ENCODE measurements around the gene HDGFL2. TPM values are rescaled to one million over a fixed set of nuclear protein-coding genes. Genes with fewer than 3 reads are reported as not detected.

Gene HDGFL2
- total RNA-seq, 1 experiment from 2014 or later = 108 TPM

DNA sequence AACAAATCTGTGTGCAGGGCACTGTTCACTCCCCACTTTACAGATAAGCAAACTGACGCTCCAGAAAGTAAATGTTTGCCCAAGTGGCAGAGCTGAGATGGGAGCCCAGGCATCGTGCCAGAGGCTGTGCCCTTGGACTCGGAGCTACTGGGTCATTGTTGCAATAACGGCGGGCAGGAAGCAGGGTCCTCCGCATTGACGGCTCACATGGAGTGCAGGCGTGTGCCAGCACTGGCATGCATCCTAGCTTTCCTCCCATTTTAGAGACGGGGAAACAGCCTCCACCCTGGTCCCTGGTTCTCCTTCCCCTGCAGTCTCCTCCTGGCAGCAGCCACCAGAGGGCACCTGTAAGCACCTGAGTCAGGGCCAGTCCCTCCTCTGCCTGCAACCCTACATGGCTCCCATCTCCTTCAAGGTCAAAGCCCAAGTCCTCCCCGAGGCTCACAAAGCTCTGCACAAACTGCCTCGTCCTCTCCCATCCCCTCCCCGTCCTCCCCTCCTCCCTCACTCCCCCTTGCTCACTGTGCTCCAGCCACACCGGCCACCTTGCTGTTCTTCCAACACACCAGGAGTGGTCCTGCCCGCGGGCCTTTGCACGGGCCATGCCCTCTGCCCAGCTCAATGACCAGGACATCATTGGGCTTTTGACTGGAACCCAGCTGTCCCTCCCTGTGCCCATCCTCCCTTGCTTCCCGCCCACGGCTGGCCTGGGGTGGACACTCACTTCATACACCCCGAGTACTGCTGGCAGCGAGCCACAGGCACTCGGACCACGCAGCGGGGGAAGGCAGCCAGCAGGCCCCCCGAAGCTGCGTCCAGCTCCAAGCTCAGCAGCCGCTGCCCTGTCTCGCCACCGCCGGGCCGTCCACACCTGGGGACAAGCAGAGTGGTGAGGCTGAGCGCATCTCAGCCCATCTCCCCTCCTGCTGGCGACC lies 75.5 kb downstream of the HDGFL2 start:
- H3K79me2 ChIP-seq (ENCODE audit: insufficient read depth, low read length) = no peaks in the 10 kb centered on the region
- no peaks in the 10 kb centered on the region for H3K9me3 Mint-ChIP-seq
- H3K9ac ChIP-seq (ENCODE audit: extremely low read depth, insufficient read length, low read length) = no peak overlapping the region
- H2AK5ac ChIP-seq (ENCODE audit: insufficient read length, low read length) = no peak overlapping the region
- no peak overlapping the region for H2BK20ac ChIP-seq (ENCODE audit: low read depth, low read length, poor library complexity, severe bottlenecking)
- peaks cover 3% of the 10 kb centered on the region for H4K20me1 ChIP-seq (ENCODE audit: control insufficient read depth, insufficient read depth, insufficient read length)
- WGBS (ENCODE audit: extremely low coverage, insufficient read length, low lambda C conversion rate) = no CpG with 5 or more reads among the region's 32 CpGs
- no peak overlapping the region for H3K14ac ChIP-seq (ENCODE audit: insufficient read depth, low read length)
- H3K4me3 Mint-ChIP-seq = no peak overlapping the region
- no peaks in the 10 kb centered on the region for H3K9me3 ChIP-seq (ENCODE audit: control insufficient read depth, low read depth, low read length)
- H2AFZ ChIP-seq (ENCODE audit: low read length) = no peak overlapping the region
- H2BK120ac ChIP-seq (ENCODE audit: low read depth, low read length, poor library complexity, severe bottlenecking) = no peak overlapping the region
- H3K23ac ChIP-seq (ENCODE audit: insufficient read length, low read depth, low read length) = no peak overlapping the region
- no peak overlapping the region for H4K5ac ChIP-seq (ENCODE audit: insufficient read length, low read depth, low read length)
- no peak overlapping the region for H3K4me2 ChIP-seq (ENCODE audit: insufficient read depth, insufficient read length, low read length)
- H3K27ac Mint-ChIP-seq = peak overlapping the region in 1 of 3 experiments; percentile 52; a peak in 1 of 7 replicates
- no peak overlapping the region for H3K56ac ChIP-seq (ENCODE audit: insufficient read length, low read depth, low read length)
- DNase-seq = no peak
- H2BK5ac ChIP-seq (ENCODE audit: insufficient read length, low read length) = no peak overlapping the region
- no peak overlapping the region for H4K91ac ChIP-seq (ENCODE audit: insufficient read length, low read depth, low read length)
- TF ChIP-seq, protein P1, sequence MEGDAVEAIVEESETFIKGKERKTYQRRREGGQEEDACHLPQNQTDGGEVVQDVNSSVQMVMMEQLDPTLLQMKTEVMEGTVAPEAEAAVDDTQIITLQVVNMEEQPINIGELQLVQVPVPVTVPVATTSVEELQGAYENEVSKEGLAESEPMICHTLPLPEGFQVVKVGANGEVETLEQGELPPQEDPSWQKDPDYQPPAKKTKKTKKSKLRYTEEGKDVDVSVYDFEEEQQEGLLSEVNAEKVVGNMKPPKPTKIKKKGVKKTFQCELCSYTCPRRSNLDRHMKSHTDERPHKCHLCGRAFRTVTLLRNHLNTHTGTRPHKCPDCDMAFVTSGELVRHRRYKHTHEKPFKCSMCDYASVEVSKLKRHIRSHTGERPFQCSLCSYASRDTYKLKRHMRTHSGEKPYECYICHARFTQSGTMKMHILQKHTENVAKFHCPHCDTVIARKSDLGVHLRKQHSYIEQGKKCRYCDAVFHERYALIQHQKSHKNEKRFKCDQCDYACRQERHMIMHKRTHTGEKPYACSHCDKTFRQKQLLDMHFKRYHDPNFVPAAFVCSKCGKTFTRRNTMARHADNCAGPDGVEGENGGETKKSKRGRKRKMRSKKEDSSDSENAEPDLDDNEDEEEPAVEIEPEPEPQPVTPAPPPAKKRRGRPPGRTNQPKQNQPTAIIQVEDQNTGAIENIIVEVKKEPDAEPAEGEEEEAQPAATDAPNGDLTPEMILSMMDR (conservative IDR thresholded peaks at IDR 0.05) = peak; percentile 57
- H3K4ac ChIP-seq (ENCODE audit: low read depth, low read length) = no peak overlapping the region
- no peak overlapping the region for H2BK12ac ChIP-seq (ENCODE audit: insufficient read length, low read depth, low read length)
- no peak overlapping the region for H2BK15ac ChIP-seq (ENCODE audit: low read depth, low read length)
- H3K27ac ChIP-seq (ENCODE audit: insufficient read length, low read depth, low read length) = no peak overlapping the region
- H3T11ph ChIP-seq (ENCODE audit: low read length) = no peak overlapping the region
- H4K8ac ChIP-seq (replicated peaks; ENCODE audit: insufficient read length, low read depth, low read length) = no peak overlapping the region
- peaks cover 11 to 51% (median 32%) of the 10 kb centered on the region in 3 experiments; a peak in 6 of 7 replicates for H3K36me3 Mint-ChIP-seq (ENCODE audit: insufficient read depth in 1 of 3, low read depth in 3 of 3)
- no peaks in the 10 kb centered on the region for H3K4me1 Mint-ChIP-seq
- peaks cover 2% of the 10 kb centered on the region; the same call in 1 of the 2 replicates for H3K27me3 Mint-ChIP-seq (ENCODE audit: low read depth)
- H3K4me1 ChIP-seq (ENCODE audit: insufficient read depth, low read length) = no peaks in the 10 kb centered on the region
- no peak overlapping the region for H3K18ac ChIP-seq (ENCODE audit: insufficient read length, low read depth, low read length)
- no peaks in the 10 kb centered on the region for H3K27me3 ChIP-seq (ENCODE audit: insufficient read depth, low read length)
- H3K23me2 ChIP-seq (ENCODE audit: insufficient read length, low read depth, low read length, poor library complexity, severe bottlenecking) = no peaks in the 10 kb centered on the region
- no peaks in the 10 kb centered on the region for H3K79me1 ChIP-seq (ENCODE audit: insufficient read depth, low read depth, low read length, poor library complexity, severe bottlenecking)

All from H9 (cell line).